NCI-H446 treated with DMSO at 0.1 percent for 48 hours (cell line): ENCODE data around the gene UROS.

Source experiments
- DNase-seq: peaks from one replicate; lab custom pipeline; 2025; lab: John Stamatoyannopoulos, UW

UROS gene

GRCh38 chr10:125788156-125789034 is 34.7 kb downstream of the UROS start:
- no peak for DNase-seq

- DNase-seq, result no peak
Observed at GRCh38 chr10:125785791-125786190, 37.3 kb downstream of the UROS start.

DNA sequence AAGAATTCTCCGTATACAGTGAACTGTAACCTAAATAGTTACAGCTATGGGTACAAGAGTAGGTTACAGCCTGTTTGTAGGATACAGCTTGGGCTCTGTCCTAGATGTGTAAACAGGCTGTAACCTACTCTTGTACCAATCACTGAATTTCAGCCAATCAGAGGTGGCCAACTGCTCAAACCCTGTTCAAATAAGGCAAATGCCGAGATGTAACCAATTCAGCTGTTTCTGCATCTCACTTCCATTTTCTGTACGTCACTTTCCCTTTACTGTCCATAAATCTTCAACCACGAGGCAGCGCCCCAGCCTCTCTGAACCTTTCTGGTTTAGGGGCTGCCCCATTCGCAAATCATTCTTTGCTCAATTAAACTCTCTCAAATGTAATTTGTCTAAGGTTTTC is 39.1 kb downstream of the UROS start:
- DNase-seq, result no peak

- DNase-seq, result no peak
Observed at GRCh38 chr10:125783408-125783807, 39.6 kb downstream of the UROS start.

GRCh38 chr10:125782616-125783015 is 40.4 kb downstream of the UROS start:
- no peak for DNase-seq

DNA sequence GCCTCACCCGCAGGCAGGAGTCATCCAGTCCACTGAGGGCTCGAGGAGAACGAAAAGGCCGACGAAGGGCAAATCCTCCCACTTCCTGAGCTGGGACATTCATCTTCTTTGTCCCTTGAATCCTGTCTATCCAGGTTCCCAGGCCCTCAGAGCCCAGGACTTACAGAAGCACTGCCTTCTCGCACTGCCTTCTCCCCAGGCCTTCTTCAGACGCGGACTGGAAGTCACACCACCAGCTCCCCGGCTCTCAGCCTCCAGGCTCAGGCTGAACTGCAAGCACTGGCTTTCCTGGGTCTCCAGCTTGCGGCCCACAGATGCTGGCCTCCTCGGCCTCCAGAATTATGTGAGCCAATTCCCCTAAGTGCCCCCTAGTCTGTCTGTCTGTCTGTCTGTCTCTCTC is 41.0 kb downstream of the UROS start:
- no peak for DNase-seq

- DNase-seq, result no peak
Observed at GRCh38 chr10:125781374-125781773, 41.7 kb downstream of the UROS start.

DNA sequence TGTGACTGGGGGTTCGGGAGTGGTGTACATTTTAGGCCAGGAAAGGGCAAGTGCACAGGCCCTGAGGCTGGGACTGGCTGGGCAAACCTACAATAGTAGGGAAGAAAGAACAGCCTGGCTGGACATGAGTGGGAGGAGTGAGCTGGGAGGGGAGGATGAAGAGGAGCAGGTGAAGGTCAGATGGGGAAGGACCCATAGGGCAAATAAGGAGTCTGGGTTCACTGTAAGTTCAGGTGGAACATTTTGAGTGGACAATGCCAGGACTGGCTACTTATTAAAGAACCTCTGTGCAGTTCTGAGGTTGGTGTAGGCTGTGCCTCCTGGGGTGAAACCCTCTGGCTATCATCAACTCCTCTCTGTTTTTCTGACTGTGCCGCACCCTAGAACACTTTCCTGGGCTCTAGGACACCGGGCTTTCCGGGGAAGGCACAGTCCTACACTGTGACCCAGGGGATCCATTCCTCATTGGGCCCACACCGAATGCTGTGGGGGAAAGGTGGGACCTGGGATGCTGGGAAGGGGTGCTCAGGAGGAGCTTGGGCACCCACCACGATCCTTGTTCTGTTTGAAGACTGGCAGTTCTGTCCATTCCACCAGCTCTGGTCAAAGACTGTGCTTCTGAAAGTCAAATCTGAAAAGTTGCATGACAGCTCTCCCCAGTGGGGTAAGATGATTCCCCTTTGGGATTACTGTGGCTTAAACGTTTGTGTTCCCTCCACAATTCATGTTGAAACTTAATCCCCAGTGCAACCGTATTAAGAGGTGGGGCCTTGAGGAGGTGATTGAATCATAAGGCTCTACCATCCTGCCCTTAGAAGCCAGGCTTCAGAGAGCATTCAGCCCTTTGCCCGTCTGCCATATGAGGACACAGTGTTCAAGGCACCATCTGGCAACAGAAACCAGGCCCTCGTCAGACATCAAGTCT is 43.4 kb downstream of the UROS start:
- no peak for DNase-seq

DNA sequence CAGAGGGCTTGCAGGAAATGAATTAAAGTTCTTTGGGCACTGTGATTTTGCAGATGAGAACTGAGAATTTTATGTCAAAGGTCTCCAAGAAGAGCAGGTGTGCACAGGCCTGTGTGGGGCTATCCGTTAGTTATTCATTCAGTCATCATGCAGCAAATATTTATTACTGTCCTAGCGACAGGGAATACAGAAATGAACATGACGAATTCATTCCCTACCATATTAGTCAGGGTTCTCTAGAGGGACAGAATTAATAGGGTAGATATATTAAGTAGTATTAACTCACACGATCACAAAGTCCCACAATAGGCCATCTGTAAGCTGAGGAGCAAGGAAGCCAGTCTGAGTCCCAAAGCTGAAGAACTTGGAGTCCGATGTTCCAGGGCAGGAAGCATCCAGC is 44.5 kb downstream of the UROS start:
- no peak for DNase-seq

- DNase-seq, result no peak
Observed at GRCh38 chr10:125777806-125778205, 45.3 kb downstream of the UROS start.

- DNase-seq, result no peak
Observed at GRCh38 chr10:125775491-125776106, 47.5 kb downstream of the UROS start, which contains the start of gene MMP21. Gene MMP21 (minus strand): TSS chr10:125775821. CDS start chr10:125775821, 0 bp downstream.

- DNase-seq, result no peak
Observed at GRCh38 chr10:125774581-125775191, 48.4 kb downstream of the UROS start.

- no peak for DNase-seq
Observed at GRCh38 chr10:125773687-125774543, 49.1 kb downstream of the UROS start.

- no peak for DNase-seq
Observed at GRCh38 chr10:125772864-125773180, 50.2 kb downstream of the UROS start.

DNA sequence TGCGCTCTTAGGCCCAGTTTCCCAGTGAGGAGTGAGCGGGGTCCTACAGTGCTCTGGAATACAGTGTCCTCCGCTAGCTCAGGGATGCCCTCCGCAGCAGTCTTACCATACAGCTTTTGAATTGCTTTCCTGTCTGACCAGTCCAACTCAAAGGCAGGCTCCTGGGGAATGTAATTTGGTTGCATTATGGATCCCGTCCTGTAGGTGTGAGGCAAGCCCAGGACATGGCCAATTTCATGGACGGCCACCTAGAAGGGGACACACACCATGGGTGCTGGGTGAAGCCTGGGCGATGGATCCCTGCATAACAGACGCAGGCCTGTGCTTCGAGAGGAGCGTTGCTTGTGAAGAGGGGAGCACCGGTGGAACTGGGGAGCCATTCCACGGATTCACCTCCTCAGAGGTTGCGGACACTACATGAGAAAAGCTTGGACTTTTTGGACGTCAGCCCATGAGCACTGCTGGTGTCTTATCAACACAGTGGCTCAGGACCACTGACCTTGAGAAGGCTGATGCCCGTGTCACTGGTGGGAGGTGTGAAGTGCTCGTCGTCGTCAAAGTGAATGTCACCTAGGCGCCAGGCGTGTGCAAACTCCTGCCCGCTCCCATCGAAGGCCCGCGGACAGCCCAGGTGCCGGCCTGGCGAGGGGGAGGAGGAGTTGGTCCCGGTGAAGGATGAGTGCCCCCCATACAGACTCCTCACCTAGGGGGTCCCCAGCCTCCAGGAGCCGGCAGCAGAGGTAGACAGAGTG is 50.8 kb downstream of the UROS start:
- DNase-seq, result no peak

DNA sequence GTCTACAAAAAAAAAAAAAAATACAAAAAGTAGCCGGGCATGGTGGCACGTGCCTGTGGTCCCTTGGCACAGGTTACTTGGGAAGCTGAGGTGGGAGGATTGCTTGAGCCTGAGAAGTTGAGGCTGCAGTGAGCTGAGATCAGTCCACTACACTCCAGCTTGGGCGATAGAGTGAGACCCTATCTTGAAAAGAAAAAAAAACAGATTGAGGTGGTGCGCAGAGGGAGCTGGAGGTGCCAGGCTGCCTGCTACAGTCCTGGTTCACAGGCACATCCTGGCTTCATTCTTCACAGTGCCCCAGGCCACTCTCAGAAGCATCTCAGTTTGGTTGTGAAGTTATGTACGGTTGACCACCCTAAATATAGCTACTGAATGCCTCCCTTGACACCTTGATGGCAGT is 52.2 kb downstream of the UROS start:
- DNase-seq, result no peak

GRCh38 chr10:125769175-125769574 is 53.9 kb downstream of the UROS start:
- DNase-seq, result no peak

DNA sequence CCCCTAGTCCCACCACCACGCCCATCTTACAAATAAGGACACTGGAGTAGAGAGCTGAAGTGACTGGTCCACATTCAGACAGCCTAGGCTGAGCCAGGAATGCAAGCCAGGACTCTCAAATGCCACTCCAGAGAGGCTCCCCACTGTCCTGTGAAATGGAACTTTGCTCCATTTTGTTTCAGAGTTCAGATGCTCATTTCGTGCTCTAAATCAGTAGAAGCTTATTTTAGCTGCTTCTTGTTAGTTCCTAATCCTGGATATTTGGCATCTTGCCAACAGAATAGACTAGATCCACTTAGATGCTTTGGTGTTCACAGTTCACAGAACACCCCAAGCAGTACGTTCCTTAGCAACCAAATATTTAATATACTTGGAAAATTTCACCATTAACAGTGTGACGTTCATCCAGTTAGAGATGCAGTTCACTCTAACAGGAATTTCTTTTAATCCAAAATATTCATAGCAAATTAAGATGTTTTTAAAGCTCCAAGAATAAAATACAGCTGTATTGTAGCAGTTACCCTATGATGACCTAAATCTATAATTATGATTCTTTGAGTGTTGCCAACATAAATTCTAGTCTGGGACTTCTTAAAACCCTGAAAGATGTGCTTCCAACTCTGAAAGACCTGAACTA is 54.7 kb downstream of the UROS start:
- no peak for DNase-seq

- no peak for DNase-seq
Observed at GRCh38 chr10:125766511-125766910, 56.5 kb downstream of the UROS start.

GRCh38 chr10:125765835-125766234 is 57.2 kb downstream of the UROS start:
- no peak for DNase-seq
